GM21528 (cell line): ENCODE measurements around the gene CIT.

ENCODE experiments used
- ATAC-seq: cut with Tn5 transposase; IDR thresholded peaks from one replicate; pipeline ENCODE4 v1.9.1; 2021; ENCODE audit warnings: mild to moderate bottlenecking, moderate library complexity; ENCODE audit not compliant: unreplicated experiment, low FRiP score

Gene CIT

GRCh38 chr12:119749666-119750065 lies 127.5 kb downstream of the CIT start:
- ATAC-seq: no peak

GRCh38 chr12:119748497-119748896 lies 128.6 kb downstream of the CIT start:
- ATAC-seq: no peak

GRCh38 chr12:119746169-119746568 lies 131.0 kb downstream of the CIT start:
- ATAC-seq: no peak

GRCh38 chr12:119744900-119745606 lies 132.1 kb downstream of the CIT start:
- ATAC-seq: no peak

DNA sequence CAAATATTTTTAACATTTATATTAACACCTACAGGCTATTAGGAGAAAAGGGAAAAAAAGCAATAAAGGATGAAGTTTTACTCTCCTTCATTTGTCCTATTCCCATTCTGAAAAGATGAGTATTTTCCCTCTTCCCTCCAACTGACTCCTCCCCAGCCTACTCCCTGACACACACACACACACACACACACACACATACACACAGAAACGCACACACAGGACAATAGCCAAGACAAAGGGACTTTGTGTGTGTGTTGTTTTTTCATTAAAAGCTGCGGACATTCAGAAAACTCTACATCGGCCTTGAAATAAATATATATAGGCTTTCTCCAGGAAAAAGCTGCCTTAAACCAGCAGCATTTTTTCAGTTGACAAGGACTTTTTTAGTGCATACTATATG lies 134.4 kb downstream of the CIT start:
- ATAC-seq: no peak

DNA sequence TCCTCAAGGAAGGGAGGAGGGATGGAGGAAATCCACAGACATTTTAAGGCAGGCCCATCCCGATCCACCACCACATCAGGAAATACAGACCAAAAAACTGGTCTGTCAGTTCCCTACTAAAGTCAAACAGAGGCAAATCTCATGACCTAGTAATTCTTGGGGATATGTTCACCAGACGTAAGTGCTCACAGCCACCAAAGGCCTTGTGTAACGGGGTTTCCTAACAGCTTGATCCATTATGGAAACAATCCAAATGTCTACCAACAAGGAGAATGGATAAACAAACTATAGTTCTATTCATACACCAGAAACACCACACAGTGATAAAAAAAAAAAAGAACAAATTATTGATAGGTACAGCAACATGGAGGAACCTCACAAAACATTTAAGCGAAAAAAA lies 136.3 kb downstream of the CIT start:
- no peak for ATAC-seq

DNA sequence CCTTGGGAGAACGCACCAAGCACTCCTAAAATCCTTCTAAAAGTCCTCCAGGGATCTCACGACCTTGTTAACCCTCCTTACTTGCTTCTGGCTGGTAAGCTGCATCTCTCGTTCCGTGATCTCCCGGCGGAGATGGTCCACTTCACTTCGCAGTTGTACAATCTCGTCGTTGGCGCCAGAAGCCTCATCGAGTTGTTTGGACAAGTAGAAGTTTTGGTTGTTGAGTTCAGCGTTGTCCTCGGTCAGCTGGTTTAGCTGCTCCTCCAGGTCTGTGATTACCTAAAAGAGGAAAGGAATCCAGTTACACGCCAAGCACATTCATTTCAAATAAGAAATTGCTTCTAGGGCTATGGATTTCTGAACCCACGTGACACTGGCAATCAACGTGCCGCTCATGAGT lies 142.0 kb downstream of the CIT start:
- no peak for ATAC-seq

DNA sequence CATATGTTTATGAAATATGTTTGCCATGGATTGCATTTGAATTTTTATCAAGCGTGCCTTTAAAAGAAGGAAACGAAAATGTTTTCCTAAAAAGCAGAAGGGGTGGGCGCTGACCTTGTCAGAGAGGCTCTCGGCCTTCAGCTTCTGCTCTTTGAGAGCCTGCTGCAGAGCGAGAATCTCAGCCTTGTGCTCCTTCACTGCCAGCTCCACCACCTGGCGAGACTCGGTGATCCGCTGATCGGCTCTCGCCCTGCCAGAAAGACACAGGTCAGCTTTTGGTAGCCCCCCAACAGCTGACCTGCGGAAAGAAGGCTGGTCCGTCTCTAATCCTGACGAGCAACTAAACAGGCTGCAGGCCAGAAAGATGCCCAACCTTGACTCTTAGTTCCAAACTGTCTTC lies 146.7 kb downstream of the CIT start:
- no peak for ATAC-seq

DNA sequence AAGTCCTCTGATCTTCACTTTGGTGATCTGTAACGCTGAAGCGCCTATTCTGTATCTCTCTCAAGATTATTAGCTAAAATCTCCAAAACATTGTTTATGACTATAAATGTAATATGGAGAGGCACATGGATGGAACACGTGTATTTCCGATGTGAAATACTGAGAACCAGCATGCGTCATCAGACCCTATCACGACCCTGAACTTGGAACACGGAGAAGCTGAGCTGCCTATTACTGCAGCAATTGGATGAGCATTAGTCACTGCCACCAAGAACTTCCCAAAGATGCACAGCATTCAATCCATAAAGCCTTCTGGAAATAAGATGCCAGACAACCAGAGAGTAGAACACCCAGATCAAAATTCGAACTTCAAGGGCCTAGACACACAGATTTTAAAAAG lies 147.2 kb downstream of the CIT start:
- ATAC-seq: no peak

- no peak for ATAC-seq
Observed at GRCh38 chr12:119728444-119728745, 148.7 kb downstream of the CIT start.

DNA sequence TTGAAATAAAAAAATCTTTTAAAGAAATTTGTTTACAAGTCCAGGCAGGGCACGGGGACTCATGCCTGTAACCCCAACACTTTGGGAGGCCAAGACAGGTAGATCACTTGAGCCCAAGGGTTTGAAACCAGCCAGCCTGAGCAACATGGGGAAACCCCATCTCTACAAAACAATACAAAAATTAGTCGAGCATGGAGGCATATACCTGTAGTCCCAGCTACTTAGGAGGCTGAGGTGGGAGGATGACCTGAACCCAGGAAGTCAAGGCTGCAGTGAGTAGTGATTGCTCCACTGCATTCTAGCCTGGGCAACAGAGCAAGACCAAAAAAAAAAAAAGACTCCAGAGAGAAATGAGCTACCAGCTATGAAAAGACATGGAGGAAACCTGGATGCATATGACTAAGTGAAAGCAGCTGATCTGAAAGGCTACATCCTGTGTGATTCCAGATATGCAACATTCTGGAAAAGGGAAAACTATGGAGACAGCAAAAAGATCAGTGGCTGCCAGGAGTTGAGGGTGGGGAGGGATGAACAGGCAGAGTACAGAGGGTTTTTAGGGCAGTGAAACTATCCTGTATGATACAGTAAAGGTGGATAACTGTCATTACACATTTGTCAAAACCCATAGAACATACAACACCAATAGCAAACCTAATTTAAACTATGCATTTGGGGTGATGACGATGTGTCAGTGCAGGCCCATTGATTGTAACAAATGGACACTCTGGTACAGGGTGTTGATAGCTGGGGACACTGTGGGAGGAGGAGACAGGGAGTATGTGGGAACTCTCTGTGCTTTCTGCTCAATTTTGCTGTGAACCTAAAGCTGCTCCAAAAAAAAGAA lies 149.3 kb downstream of the CIT start:
- ATAC-seq: no peak

DNA sequence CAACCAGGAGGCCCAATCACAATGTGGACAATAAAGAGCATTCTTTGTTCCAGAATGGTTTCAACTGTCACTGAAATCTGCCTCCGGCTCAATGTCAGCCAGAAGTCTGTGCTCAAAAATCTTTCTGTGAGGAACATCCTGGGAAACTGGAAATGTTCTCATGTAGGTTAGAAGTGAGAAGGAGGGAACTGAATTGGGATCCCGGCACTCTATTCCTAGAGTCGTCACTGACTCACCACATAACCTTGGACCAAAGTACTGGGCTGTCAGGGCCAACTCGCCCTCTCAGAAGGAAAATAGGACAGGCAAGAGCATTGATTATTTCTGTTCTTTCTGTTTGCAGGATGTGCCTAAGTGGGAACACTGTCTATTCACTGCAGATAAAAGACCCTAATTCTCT lies 151.6 kb downstream of the CIT start:
- no peak for ATAC-seq

- no peak for ATAC-seq
Observed at GRCh38 chr12:119721306-119721705, 155.8 kb downstream of the CIT start.

DNA sequence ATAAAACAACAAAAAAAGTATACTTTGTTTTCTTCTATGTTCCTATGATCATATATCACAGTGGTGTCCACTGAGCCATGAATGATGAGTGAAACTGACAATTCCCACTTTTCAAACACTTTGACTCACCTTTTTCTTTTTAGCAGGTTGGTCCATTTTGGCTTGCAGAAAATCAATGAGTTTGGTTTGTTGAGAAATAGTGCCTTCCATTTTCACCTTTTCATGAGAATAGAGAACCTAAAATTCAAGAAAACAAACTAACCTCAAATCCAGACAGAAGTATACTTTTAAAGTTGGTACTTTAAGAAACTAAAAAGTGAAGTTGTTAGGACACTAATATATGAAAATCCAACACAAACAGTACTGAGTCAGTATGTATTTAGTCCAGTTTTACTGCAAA lies 156.8 kb downstream of the CIT start:
- ATAC-seq: no peak

DNA sequence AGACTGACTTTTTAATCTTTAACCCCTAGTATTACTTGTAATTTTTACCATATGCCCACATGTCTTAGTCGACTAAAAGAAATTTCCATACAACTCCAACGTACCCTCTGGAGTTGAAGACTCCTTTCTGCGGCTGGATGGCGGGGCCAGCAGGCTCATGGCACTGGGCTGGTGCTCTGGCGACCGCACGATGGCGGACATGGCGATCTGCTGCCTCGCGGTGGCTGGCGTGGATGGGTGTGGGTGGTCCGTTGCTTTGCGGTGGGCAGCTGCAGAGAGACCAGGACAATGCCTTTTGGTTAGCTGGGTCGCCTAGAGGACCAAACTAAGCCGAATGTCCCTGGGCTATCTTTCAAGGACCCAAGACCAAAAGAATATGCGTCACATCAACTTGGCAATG lies 159.0 kb downstream of the CIT start:
- ATAC-seq: no peak

- ATAC-seq: no peak
Observed at GRCh38 chr12:119715268-119715620, 161.9 kb downstream of the CIT start.

GRCh38 chr12:119714614-119715267 lies 162.4 kb downstream of the CIT start:
- no peak for ATAC-seq

GRCh38 chr12:119713551-119714031 lies 163.5 kb downstream of the CIT start:
- no peak for ATAC-seq

- ATAC-seq: no peak
Observed at GRCh38 chr12:119712721-119713120, 164.4 kb downstream of the CIT start.

DNA sequence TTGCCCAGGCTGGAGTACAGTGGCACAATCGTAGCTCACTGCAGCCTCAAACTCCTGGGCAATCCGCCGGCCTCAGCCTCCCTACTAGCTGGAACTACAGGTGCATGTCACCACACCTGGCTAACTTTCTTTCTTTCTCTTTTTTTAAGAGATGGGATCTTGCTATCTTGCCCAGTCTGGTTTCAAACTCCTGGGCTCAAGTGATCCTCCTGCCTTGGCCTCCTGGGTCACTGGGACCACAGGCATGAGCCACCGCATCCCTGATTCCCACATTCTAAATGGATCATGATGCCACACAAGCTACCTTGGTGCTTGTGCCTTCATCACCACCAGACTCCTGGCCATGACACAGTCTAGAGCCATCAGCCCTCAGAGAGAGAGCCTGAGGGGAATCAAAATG lies 165.4 kb downstream of the CIT start:
- no peak for ATAC-seq

DNA sequence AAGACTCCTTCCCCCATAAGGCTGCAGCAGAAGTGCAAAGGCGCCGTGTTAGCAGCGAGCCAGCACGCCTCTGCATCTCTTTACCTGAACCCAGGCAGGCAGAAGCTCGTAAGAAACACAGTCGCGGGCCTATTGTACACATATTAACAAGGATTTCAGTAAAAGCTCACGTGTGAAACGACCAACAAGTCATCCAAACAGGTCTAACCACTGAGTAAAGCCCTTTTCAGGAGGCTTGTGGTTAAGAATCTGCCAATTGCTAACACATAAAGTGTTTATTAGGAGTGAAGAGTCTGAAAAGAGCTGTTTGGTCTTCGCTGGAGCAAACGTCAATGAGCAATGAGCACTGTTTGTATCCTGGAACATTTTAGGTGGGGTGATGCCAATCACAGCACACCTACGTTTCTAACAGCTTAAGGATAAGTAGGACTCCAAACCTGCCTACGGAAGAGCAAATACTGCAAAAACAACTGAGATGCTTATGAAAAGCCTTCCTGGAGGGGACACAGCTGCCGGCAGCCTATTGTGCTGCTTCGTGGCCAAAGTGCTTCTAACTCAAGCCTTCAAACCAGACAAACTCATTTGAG lies 166.1 kb downstream of the CIT start:
- ATAC-seq: no peak
